GM20431 (cell line): Measurements from ENCODE around the gene CRADD.

Experiments
- in situ Hi-C: fragments of 300-500 bp; cut with MseI, MboI; formaldehyde crosslinking; loops from one replicate; pipeline ENCODE4 v1.15.0; 2020; ENCODE audit warnings: low sequenced_read_pairs; ENCODE audit not compliant: unreplicated experiment

The CRADD gene

GRCh38 chr12:93729934-93730333, 52.8 kb downstream of the CRADD start:
- in situ Hi-C loops, result no loop called here

GRCh38 chr12:93733358-93733757, 56.2 kb downstream of the CRADD start:
- in situ Hi-C loops, result no loop called here

GRCh38 chr12:93733928-93734327, 56.8 kb downstream of the CRADD start:
- in situ Hi-C loops, result no loop called here

GRCh38 chr12:93734784-93735183, 57.6 kb downstream of the CRADD start:
- in situ Hi-C loops, result no loop called here

- in situ Hi-C loops, result no loop called here
These were observed 59.5 kb downstream of the CRADD start for GRCh38 chr12:93736640-93737178.

- in situ Hi-C loops, result no loop called here
These were observed 60.5 kb downstream of the CRADD start for GRCh38 chr12:93737457-93738198.

GRCh38 chr12:93738199-93739058, 61.3 kb downstream of the CRADD start:
- in situ Hi-C loops, result no loop called here

- in situ Hi-C loops, result no loop called here
These were observed 63.6 kb downstream of the CRADD start for GRCh38 chr12:93740751-93741150.

GRCh38 chr12:93741659-93742109, 64.5 kb downstream of the CRADD start:
- in situ Hi-C loops, result no loop called here

GRCh38 chr12:93742110-93742934, 65.1 kb downstream of the CRADD start:
- in situ Hi-C loops, result no loop called here

GRCh38 chr12:93743229-93743998, 66.2 kb downstream of the CRADD start:
- in situ Hi-C loops, result no loop called here

- in situ Hi-C loops, result no loop called here
These were observed 67.0 kb downstream of the CRADD start for GRCh38 chr12:93743999-93744689.

- in situ Hi-C loops, result no loop called here
These were observed 68.1 kb downstream of the CRADD start for GRCh38 chr12:93745286-93745685.

GRCh38 chr12:93746572-93747168, 69.5 kb downstream of the CRADD start:
- in situ Hi-C loops, result no loop called here

- in situ Hi-C loops, result no loop called here
These were observed 71.7 kb downstream of the CRADD start for GRCh38 chr12:93748672-93749383.

GRCh38 chr12:93749515-93749914, 72.3 kb downstream of the CRADD start:
- in situ Hi-C loops, result no loop called here

GRCh38 chr12:93750056-93750455, 72.9 kb downstream of the CRADD start:
- in situ Hi-C loops, result no loop called here
